ENCODE results near the gene MAPK11.

The MAPK11 gene

GRCh38 chr22:50269970-50270665 is at the start of gene MAPK11:
Gene MAPK11, minus strand, starts transcription at chr22:50270380. Its CDS starts 88 bp downstream, at chr22:50270292.
- peak; percentile 71 for DNase-seq

GRCh38 chr22:50319503-50319951 is 49.3 kb upstream of the MAPK11 start:
- DNase-seq = no peak

- DNase-seq = no peak
Observed at GRCh38 chr22:50318698-50319411, 48.7 kb upstream of the MAPK11 start.

GRCh38 chr22:50318356-50318697 is 48.1 kb upstream of the MAPK11 start:
- no peak for DNase-seq

GRCh38 chr22:50317674-50318073 is 47.5 kb upstream of the MAPK11 start:
- no peak for DNase-seq

GRCh38 chr22:50317178-50317577 is 47.0 kb upstream of the MAPK11 start:
- DNase-seq = no peak

- no peak for DNase-seq
Observed at GRCh38 chr22:50316114-50317065, 46.2 kb upstream of the MAPK11 start.

- no peak for DNase-seq
Observed at GRCh38 chr22:50315289-50316113, 45.3 kb upstream of the MAPK11 start.

GRCh38 chr22:50314455-50315288 is 44.5 kb upstream of the MAPK11 start:
- peak; percentile 69 for DNase-seq

GRCh38 chr22:50314081-50314454 is 43.9 kb upstream of the MAPK11 start:
- no peak for DNase-seq

- no peak for DNase-seq
Observed at GRCh38 chr22:50313600-50313999, 43.4 kb upstream of the MAPK11 start.

GRCh38 chr22:50313021-50313420 is 42.8 kb upstream of the MAPK11 start:
- DNase-seq = no peak

- DNase-seq = no peak
Observed at GRCh38 chr22:50312371-50312770, 42.2 kb upstream of the MAPK11 start.

- DNase-seq = no peak
Observed at GRCh38 chr22:50311606-50312351, 41.6 kb upstream of the MAPK11 start.

- DNase-seq = no peak
Observed at GRCh38 chr22:50310949-50311444, 40.8 kb upstream of the MAPK11 start.

- DNase-seq = no peak
Observed at GRCh38 chr22:50310031-50310722, 40.0 kb upstream of the MAPK11 start.

GRCh38 chr22:50309601-50309991 is 39.4 kb upstream of the MAPK11 start:
- DNase-seq = no peak

- DNase-seq = no peak
Observed at GRCh38 chr22:50308986-50309600, 38.9 kb upstream of the MAPK11 start.

GRCh38 chr22:50308597-50308935 is 38.4 kb upstream of the MAPK11 start:
- no peak for DNase-seq

Measured in CD4-positive, alpha-beta T cell treated with Interleukin-4 for 4 hours (primary cell).